Nephron (organoid): ENCODE data around the gene ENPP3.

Experiments used
- H3K27ac Mint-ChIP-seq, 3 experiments: 2 replicates each; pipeline ENCODE4 v1.8.0; 2020; ENCODE audit warnings: mixed read lengths in 3 of 3, mild to moderate bottlenecking in 2 of 3, moderate library complexity in 1 of 3
- H3K27me3 Mint-ChIP-seq: 2 replicates; pipeline ENCODE4 v1.8.0; 2021; ENCODE audit warnings: low read depth, mild to moderate bottlenecking, moderate library complexity, mixed read lengths
- H3K36me3 Mint-ChIP-seq: 2 replicates; pipeline ENCODE4 v1.8.0; 2020; ENCODE audit warnings: low read depth, mixed read lengths
- H3K4me1 Mint-ChIP-seq: 2 replicates; pipeline ENCODE4 v1.8.0; 2020; ENCODE audit warnings: mixed read lengths
- H3K4me3 Mint-ChIP-seq, 3 experiments: 2 replicates each; pipeline ENCODE4 v1.8.0; 2020; ENCODE audit warnings: mild to moderate bottlenecking in 3 of 3, mixed read lengths in 3 of 3, moderate library complexity in 2 of 3
- H3K9me3 Mint-ChIP-seq: 2 replicates; pipeline ENCODE4 v1.8.0; 2020; ENCODE audit warnings: mixed read lengths
- CTCF ChIP-seq, 3 experiments: fragments of 200-600 bp; sonication (generic); IDR thresholded peaks; one replicate each; pipeline ENCODE4 v1.5.0; 2021; ENCODE audit warnings: antibody characterized with exemption in 3 of 3; ENCODE audit not compliant: unreplicated experiment in 3 of 3

The ENPP3 gene

GRCh38 chr6:131655387-131655786, 18.3 kb downstream of the ENPP3 start:
- no peaks in the 10 kb centered on the region for H3K4me1 Mint-ChIP-seq
- no peaks in the 10 kb centered on the region for H3K9me3 Mint-ChIP-seq
- H3K36me3 Mint-ChIP-seq = no peaks in the 10 kb centered on the region
- no peak overlapping the region for H3K27ac Mint-ChIP-seq
- no peaks in the 10 kb centered on the region for H3K27me3 Mint-ChIP-seq
- H3K4me3 Mint-ChIP-seq = no peak overlapping the region
- no peak for TF ChIP-seq CTCF (IDR thresholded peaks at IDR 0.05; ENCODE audit: unreplicated experiment in 3 of 3)

- Mint-ChIP-seq H3K36me3 (no peaks in the 10 kb centered on the region), H3K4me3 (no peak overlapping the region), H3K9me3 (no peaks in the 10 kb centered on the region), H3K27ac (no peak overlapping the region), H3K27me3 (no peaks in the 10 kb centered on the region), H3K4me1 (no peaks in the 10 kb centered on the region)
- no peak for TF ChIP-seq CTCF (IDR thresholded peaks at IDR 0.05; ENCODE audit: unreplicated experiment in 3 of 3)
Observed at GRCh38 chr6:131655951-131656350, 18.8 kb downstream of the ENPP3 start.

GRCh38 chr6:131656667-131657066, 19.6 kb downstream of the ENPP3 start:
- Mint-ChIP-seq H3K27me3 (no peaks in the 10 kb centered on the region), H3K4me1 (no peaks in the 10 kb centered on the region), H3K27ac (no peak overlapping the region), H3K4me3 (no peak overlapping the region), H3K36me3 (no peaks in the 10 kb centered on the region), H3K9me3 (no peaks in the 10 kb centered on the region)
- TF ChIP-seq CTCF (IDR thresholded peaks at IDR 0.05; ENCODE audit: unreplicated experiment in 3 of 3) = no peak

GRCh38 chr6:131657222-131657621, 20.1 kb downstream of the ENPP3 start:
- H3K27ac Mint-ChIP-seq = no peak overlapping the region
- H3K4me1 Mint-ChIP-seq = no peaks in the 10 kb centered on the region
- H3K36me3 Mint-ChIP-seq = no peaks in the 10 kb centered on the region
- no peaks in the 10 kb centered on the region for H3K27me3 Mint-ChIP-seq
- H3K4me3 Mint-ChIP-seq = no peak overlapping the region
- no peaks in the 10 kb centered on the region for H3K9me3 Mint-ChIP-seq
- TF ChIP-seq CTCF (IDR thresholded peaks at IDR 0.05; ENCODE audit: unreplicated experiment in 3 of 3) = no peak

GRCh38 chr6:131657630-131658111, 20.6 kb downstream of the ENPP3 start:
- TF ChIP-seq CTCF (IDR thresholded peaks at IDR 0.05; ENCODE audit: unreplicated experiment in 3 of 3) = no peak
- no peak overlapping the region for H3K4me3 Mint-ChIP-seq
- no peaks in the 10 kb centered on the region for H3K27me3 Mint-ChIP-seq
- no peaks in the 10 kb centered on the region for H3K4me1 Mint-ChIP-seq
- no peaks in the 10 kb centered on the region for H3K36me3 Mint-ChIP-seq
- H3K9me3 Mint-ChIP-seq = no peaks in the 10 kb centered on the region
- no peak overlapping the region for H3K27ac Mint-ChIP-seq

GRCh38 chr6:131658287-131658686, 21.2 kb downstream of the ENPP3 start:
- Mint-ChIP-seq H3K4me1 (no peaks in the 10 kb centered on the region), H3K9me3 (no peaks in the 10 kb centered on the region), H3K27ac (no peak overlapping the region), H3K36me3 (no peaks in the 10 kb centered on the region), H3K27me3 (no peaks in the 10 kb centered on the region), H3K4me3 (no peak overlapping the region)
- TF ChIP-seq CTCF (IDR thresholded peaks at IDR 0.05; ENCODE audit: unreplicated experiment in 3 of 3) = no peak
